Thyroid gland (tissue), 4 donors: ENCODE measurements around the gene INPP4A. TPM values are rescaled to one million over a fixed set of nuclear protein-coding genes. Genes with fewer than 3 reads are reported as not detected.
A peak's percentile ranks its signal among the peaks of the same experiment; 100 is the strongest.

ENCODE experiments used
- DNase-seq, 2 donors: peaks; one replicate each; pipeline ENCODE4 v3.0.0-alpha.2; 2019
- H3K27ac ChIP-seq, 3 donors: fragments of 200-600 bp; sonication (generic); 1 replicate in 2 of 3; 2 replicates in 1 of 3; pipeline ENCODE4 v1.5.1; 2016 to 2019; ENCODE audit warnings: mild to moderate bottlenecking in 1 of 3, moderate library complexity in 1 of 3
- H3K27me3 ChIP-seq: fragments of 200-600 bp; sonication (generic); one replicate; pipeline ENCODE4 v1.5.1; 2019
- H3K36me3 ChIP-seq, 2 donors: fragments of 200-600 bp; sonication (generic); one replicate each; pipeline ENCODE4 v1.5.1; 2016 to 2019
- H3K4me1 ChIP-seq, 2 donors: fragments of 200-600 bp; sonication (generic); one replicate each; pipeline ENCODE4 v1.5.1; 2017 to 2019
- H3K4me3 ChIP-seq, 3 donors: fragments of 200-600 bp; sonication (generic); replicated peaks in 1 of 3; 1 replicate in 2 of 3; 2 replicates in 1 of 3; pipeline ENCODE4 v1.5.1; 2016; ENCODE audit warnings: mild to moderate bottlenecking in 1 of 3
- H3K9me3 ChIP-seq: fragments of 200-600 bp; sonication (generic); one replicate; pipeline ENCODE4 v1.5.1; 2017
- POLR2A ChIP-seq, 2 donors: fragments of 450-650 bp; IDR thresholded peaks; one replicate each; pipeline ENCODE4 v1.6.1; 2017; ENCODE audit warnings: antibody characterized with exemption in 2 of 2, mild to moderate bottlenecking in 2 of 2, moderate library complexity in 1 of 2
- WGBS, 2 donors: methylation state at CpG; one replicate each; pipeline ENCODE4 v1.1.5; 2017; 5-methylcytosine and 5-hydroxymethylcytosine counted together
- intact Hi-C: fragments of 100-400 bp; cut with DNase I; formaldehyde crosslinking; loops from one replicate; pipeline ENCODE4 v1.15.1; 2023
- total RNA-seq, 4 donors: library from RNA; depleted of rRNA; stranded (reverse); fragments of >200 nt; gene quantifications; one replicate each; pipeline ENCODE4 v1.2.3, GENCODE V29; 2016
- TF ChIP-seq, protein P1 (sequence below), 6 experiments: fragments of 200-600 bp in 3 of 6; fragments of 450-650 bp in 3 of 6; sonication (generic) in 3 of 6; IDR thresholded peaks; one replicate each; pipeline ENCODE4 v1.5.1; 2016 to 2019; ENCODE audit warnings: antibody characterized with exemption in 6 of 6, mild to moderate bottlenecking in 2 of 6, inconsistent platforms in 1 of 6, moderate library complexity in 1 of 6

Gene INPP4A
- total RNA-seq, 4 donors from 2014 or later = 18.9 to 24.9 (median 23.8) TPM

- no peaks in the 10 kb centered on the region for H3K9me3 ChIP-seq
- no peak overlapping the region for H3K4me3 ChIP-seq
- no peak overlapping the region for H3K27ac ChIP-seq
- no peak for DNase-seq
- H3K4me1 ChIP-seq = peaks cover 0 to 3% of the 10 kb centered on the region in 2 donors
- peaks cover 6 to 16% of the 10 kb centered on the region in 2 donors for H3K36me3 ChIP-seq
- H3K27me3 ChIP-seq = no peaks in the 10 kb centered on the region
- 93 to 94% methylated on average over 9 of the region's 9 CpGs for WGBS, 2 donors
- no peak for TF ChIP-seq POLR2A (IDR thresholded peaks at IDR 0.05)
- TF ChIP-seq, protein P1, sequence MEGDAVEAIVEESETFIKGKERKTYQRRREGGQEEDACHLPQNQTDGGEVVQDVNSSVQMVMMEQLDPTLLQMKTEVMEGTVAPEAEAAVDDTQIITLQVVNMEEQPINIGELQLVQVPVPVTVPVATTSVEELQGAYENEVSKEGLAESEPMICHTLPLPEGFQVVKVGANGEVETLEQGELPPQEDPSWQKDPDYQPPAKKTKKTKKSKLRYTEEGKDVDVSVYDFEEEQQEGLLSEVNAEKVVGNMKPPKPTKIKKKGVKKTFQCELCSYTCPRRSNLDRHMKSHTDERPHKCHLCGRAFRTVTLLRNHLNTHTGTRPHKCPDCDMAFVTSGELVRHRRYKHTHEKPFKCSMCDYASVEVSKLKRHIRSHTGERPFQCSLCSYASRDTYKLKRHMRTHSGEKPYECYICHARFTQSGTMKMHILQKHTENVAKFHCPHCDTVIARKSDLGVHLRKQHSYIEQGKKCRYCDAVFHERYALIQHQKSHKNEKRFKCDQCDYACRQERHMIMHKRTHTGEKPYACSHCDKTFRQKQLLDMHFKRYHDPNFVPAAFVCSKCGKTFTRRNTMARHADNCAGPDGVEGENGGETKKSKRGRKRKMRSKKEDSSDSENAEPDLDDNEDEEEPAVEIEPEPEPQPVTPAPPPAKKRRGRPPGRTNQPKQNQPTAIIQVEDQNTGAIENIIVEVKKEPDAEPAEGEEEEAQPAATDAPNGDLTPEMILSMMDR (IDR thresholded peaks at IDR 0.05) = no peak
- intact Hi-C loops = no loop called here
These were observed 137.9 kb downstream of the INPP4A start for GRCh38 chr2:98582523-98582922.

- no peak overlapping the region for H3K4me3 ChIP-seq
- no peak overlapping the region for H3K27ac ChIP-seq
- peaks cover 0 to 3% of the 10 kb centered on the region in 2 donors for H3K4me1 ChIP-seq
- H3K36me3 ChIP-seq = peaks cover 0 to 11% of the 10 kb centered on the region in 2 donors
- WGBS, 2 donors = 96% methylated on average over 7 of the region's 7 CpGs
- no peak for DNase-seq
- intact Hi-C loops = no loop called here
- TF ChIP-seq, protein P1 (IDR thresholded peaks at IDR 0.05) = no peak
- TF ChIP-seq POLR2A (IDR thresholded peaks at IDR 0.05) = no peak
- no peaks in the 10 kb centered on the region for H3K9me3 ChIP-seq
- H3K27me3 ChIP-seq = no peaks in the 10 kb centered on the region
These were observed 138.6 kb downstream of the INPP4A start for GRCh38 chr2:98583276-98583675.

DNA sequence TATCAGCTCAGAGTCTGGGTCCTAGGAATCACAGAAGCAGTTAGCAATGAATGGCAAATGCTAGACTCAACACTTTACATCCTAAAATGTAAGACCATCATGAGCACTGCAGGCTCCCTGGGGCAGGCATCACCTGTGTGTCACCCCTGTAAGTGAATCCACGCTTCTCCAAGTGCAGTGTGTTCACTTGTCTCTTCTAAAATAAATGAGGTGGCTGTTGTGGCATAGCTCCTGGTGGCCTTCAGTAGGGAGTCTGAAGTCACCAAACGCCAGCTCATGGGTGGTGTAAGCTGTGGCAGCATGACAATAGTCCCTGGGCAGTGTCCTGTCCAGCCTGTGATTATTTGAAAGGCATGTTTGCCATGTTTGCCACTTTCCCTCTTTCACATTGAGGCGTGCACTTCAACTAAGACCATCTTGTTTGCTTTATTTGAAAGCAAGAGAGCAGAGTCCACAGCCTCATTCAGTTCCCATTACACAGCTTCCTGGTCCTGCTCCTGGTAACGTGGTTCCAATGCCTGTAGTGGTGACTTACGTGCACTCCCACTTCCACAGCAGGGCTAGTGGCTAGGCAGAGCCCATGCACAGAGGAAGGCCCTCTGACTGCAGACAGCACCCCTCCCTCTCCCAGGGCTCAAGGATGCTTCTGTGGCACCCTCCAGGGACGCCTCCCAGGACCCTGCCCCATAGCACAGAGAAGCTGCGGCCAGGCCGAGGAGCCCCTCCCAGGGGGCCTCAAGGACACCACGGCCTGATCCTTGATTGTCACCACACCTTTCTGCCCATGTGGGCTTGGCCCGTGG lies 139.4 kb downstream of the INPP4A start:
- Histone ChIP-seq H3K4me3 (no peak overlapping the region), H3K36me3 (peaks cover 0 to 10% of the 10 kb centered on the region in 2 donors), H3K27me3 (no peaks in the 10 kb centered on the region), H3K27ac (no peak overlapping the region), H3K9me3 (no peaks in the 10 kb centered on the region), H3K4me1 (peaks cover 0 to 3% of the 10 kb centered on the region in 2 donors)
- intact Hi-C loops = no loop called here
- no peak for DNase-seq
- TF ChIP-seq, protein P1 (IDR thresholded peaks at IDR 0.05) = no peak
- no peak for TF ChIP-seq POLR2A (IDR thresholded peaks at IDR 0.05)
- WGBS, 2 donors = 87 to 99% methylated on average over 10 of the region's 10 CpGs

DNA sequence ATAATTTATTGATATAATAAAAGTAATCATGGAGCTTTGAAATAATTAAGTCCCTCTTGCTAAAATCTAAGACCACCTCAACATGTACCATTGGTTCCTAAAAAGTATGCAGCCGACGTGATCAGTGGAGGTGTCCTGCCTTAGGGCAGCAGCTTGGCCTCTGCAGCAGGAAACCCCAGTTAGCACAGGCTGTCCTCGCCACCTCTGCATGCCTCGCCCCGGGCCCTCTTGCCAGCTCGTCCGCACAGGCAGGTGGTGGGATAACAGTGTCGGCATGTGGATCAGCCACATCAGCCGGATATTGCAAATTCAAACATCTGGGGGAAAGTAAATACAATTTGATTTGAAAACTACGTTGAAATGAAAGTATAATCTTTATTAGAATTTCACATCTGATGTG lies 140.7 kb downstream of the INPP4A start:
- peaks cover 0 to 10% of the 10 kb centered on the region in 2 donors for H3K36me3 ChIP-seq
- intact Hi-C loops = no loop called here
- H3K27ac ChIP-seq = no peak overlapping the region
- no peaks in the 10 kb centered on the region for H3K27me3 ChIP-seq
- H3K9me3 ChIP-seq = no peaks in the 10 kb centered on the region
- no peak for TF ChIP-seq POLR2A (IDR thresholded peaks at IDR 0.05)
- TF ChIP-seq, protein P1 (IDR thresholded peaks at IDR 0.05) = no peak
- H3K4me1 ChIP-seq = peaks cover 0 to 3% of the 10 kb centered on the region in 2 donors
- no peak for DNase-seq
- WGBS, 2 donors = 95 to 98% methylated on average over 10 of the region's 10 CpGs
- no peak overlapping the region for H3K4me3 ChIP-seq

- WGBS, 2 donors = 38 to 57% methylated on average over 6 of the region's 6 CpGs
- no peaks in the 10 kb centered on the region for H3K9me3 ChIP-seq
- TF ChIP-seq POLR2A (IDR thresholded peaks at IDR 0.05) = no peak
- TF ChIP-seq, protein P1 (IDR thresholded peaks at IDR 0.05) = no peak
- intact Hi-C loops = no loop called here
- H3K4me3 ChIP-seq = no peak overlapping the region
- DNase-seq = peak; percentile 50 to 71
- H3K27ac ChIP-seq = no peak overlapping the region
- H3K4me1 ChIP-seq = peaks cover 0 to 3% of the 10 kb centered on the region in 2 donors
- H3K36me3 ChIP-seq = peaks cover 0 to 10% of the 10 kb centered on the region in 2 donors
- H3K27me3 ChIP-seq = no peaks in the 10 kb centered on the region
These were observed 142.0 kb downstream of the INPP4A start for GRCh38 chr2:98586551-98587140.
